ENCODE data around the gene SMAD2. TPM values are rescaled to one million over a fixed set of nuclear protein-coding genes. Genes with fewer than 3 reads are reported as not detected.

Gene SMAD2
- total and polyA plus RNA-seq, 9 of the 15 experiments (the other 6 are each of a cell fraction or from before 2014, with no cell fraction given), result 9.2 to 49.6 (median 33.7) TPM

DNA sequence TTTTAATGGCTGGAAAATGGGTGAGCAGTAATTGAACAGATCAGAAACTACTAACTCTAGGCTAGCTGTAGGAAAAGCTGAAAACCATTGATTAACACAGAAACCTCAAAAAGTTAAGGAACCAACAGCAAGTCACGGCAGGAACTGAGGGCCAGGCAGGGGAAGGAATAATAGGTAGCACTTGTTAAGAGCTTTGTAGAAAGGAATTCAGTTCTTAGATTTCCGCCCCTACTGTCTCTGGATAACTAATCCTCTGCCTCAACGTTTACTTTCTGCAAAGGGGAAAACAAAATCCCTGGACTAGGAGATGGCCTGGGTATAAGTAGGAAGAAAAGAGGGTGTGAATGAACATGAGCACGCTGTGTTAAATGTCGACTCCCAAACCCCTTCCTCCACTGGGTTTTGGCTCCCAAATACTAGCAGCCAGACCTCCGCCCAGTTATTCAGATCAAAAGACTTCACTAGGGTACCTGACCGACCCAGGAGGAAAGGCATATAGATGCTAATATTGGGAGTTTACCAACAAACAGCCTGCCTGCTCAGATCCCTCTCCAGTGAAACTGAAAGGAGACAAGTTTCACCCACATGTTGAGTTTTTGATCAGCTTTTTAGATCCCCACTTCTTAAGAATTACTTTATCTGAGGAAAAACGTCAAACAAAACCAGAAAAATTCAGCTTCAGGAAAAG, 12.4 kb downstream of the SMAD2 start:
- Histone ChIP-seq H3K4me1 (replicated peaks in 1 of 2; ENCODE audit: control insufficient read depth in 2 of 2, insufficient read depth in 2 of 2, low read length in 2 of 2) (peaks cover 2 to 28% of the 10 kb centered on the region in 2 experiments; a peak in 3 of 5 replicates), H2AFZ (ENCODE audit: low read depth, low read length) (no peak overlapping the region), H3K9me1 (ENCODE audit: control insufficient read depth, insufficient read depth, low read length) (no peaks in the 10 kb centered on the region), H3K9ac (ENCODE audit: insufficient read depth in 1 of 2, low read depth in 2 of 2, low read length in 2 of 2) (no peak overlapping the region; a peak in 1 of 4 replicates), H3K9me3 (replicated peaks; ENCODE audit: control insufficient read depth, insufficient read depth, low read depth, low read length) (no peaks in the 10 kb centered on the region), H3K27me3 (ENCODE audit: control insufficient read depth in 2 of 2, insufficient read depth in 2 of 2, low read length in 2 of 2) (no peaks in the 10 kb centered on the region), H4K20me1 (replicated peaks; ENCODE audit: control insufficient read depth, insufficient read depth, low read length) (no peaks in the 10 kb centered on the region), H3K27ac (ENCODE audit: extremely low read depth, low read depth, low read length) (no peak overlapping the region; the same call in 2 of the 3 replicates), H3K79me2 (ENCODE audit: control insufficient read depth, insufficient read depth, low read length) (peaks cover 99% of the 10 kb centered on the region), H3K36me3 (ENCODE audit: control insufficient read depth, insufficient read depth, low read length) (no peaks in the 10 kb centered on the region), H3K4me3 (no peak overlapping the region), H3K4me2 (ENCODE audit: insufficient read depth, low read length) (peak overlapping the region; percentile 10; the same call in 1 of the 2 replicates)
- no TSS peak for BruUV-seq (replicated peaks)
- TF ChIP-seq ZBTB34 (CRISPR knock-in tag; IDR thresholded peaks at IDR 0.05), result no peak
- TF ChIP-seq TCF3 (CRISPR knock-in tag; IDR thresholded peaks at IDR 0.05), result no peak
- no peak for TF ChIP-seq THRB (CRISPR knock-in tag; conservative IDR thresholded peaks at IDR 0.05)
- no peak for TF ChIP-seq ELK3 (CRISPR knock-in tag; IDR thresholded peaks at IDR 0.05)
- TF ChIP-seq FOXK2 (conservative IDR thresholded peaks at IDR 0.05 in 1 of 2, IDR thresholded peaks at IDR 0.05 in 1 of 2; ENCODE audit: low read depth in 2 of 2), result no peak
- TF ChIP-seq, protein P1, sequence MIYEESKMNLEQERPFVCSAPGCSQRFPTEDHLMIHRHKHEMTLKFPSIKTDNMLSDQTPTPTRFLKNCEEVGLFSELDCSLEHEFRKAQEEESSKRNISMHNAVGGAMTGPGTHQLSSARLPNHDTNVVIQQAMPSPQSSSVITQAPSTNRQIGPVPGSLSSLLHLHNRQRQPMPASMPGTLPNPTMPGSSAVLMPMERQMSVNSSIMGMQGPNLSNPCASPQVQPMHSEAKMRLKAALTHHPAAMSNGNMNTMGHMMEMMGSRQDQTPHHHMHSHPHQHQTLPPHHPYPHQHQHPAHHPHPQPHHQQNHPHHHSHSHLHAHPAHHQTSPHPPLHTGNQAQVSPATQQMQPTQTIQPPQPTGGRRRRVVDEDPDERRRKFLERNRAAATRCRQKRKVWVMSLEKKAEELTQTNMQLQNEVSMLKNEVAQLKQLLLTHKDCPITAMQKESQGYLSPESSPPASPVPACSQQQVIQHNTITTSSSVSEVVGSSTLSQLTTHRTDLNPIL (CRISPR knock-in tag; IDR thresholded peaks at IDR 0.05), result no peak
- no peak for TF ChIP-seq GATA2 (CRISPR knock-in tag; IDR thresholded peaks at IDR 0.05)
- ChIA-PET POLR2A (interaction anchor here (1.0 kb wide), 1 partner anchor 8 kb away, joined by 3 read pairs; no protein-coding TSS in a partner anchor), CTCF (ENCODE audit: low intra/inter-chr PET ratio) (no interaction called here)
- intact Hi-C loops (cut with micrococcal nuclease), result no loop called here
- ATAC-seq (no peak; the same call in 2 of the 3 replicates), FAIRE-seq (no peak), DNase-seq (ENCODE audit: extremely low read depth in 1 of 4, low spot score in 3 of 4) (no peak)
- 56% methylated on average over 6 of the region's 8 CpGs for WGBS (ENCODE audit: insufficient coverage, low coverage, missing lambda C conversion rate)
- in situ Hi-C loops (cut with MboI), result no loop called here
